Coronary artery (tissue), 2 donors: Measurements from ENCODE around the gene TAOK2.

ENCODE experiments used
- DNase-seq: peaks from one replicate; pipeline ENCODE4 v3.0.0-alpha.2; 2017; ENCODE audit warnings: low spot score
- H3K27ac ChIP-seq, 2 donors: fragments of 200-600 bp; sonication (generic); one replicate each; pipeline ENCODE4 v1.5.1; 2016 to 2019
- H3K4me3 ChIP-seq: fragments of 200-600 bp; sonication (generic); 2 replicates; pipeline ENCODE4 v1.5.1; 2016; ENCODE audit warnings: mild to moderate bottlenecking, moderate library complexity
- CTCF ChIP-seq: fragments of 200-600 bp; sonication (generic); IDR thresholded peaks from one replicate; pipeline ENCODE4 v1.5.1; 2019; ENCODE audit warnings: antibody characterized with exemption

The TAOK2 gene

GRCh38 chr16:29989111-29989858 is 15.6 kb downstream of the TAOK2 start:
- no peak overlapping the region for H3K27ac ChIP-seq
- no peak for TF ChIP-seq CTCF
- H3K4me3 ChIP-seq = no peak overlapping the region
- no peak for DNase-seq

- DNase-seq = no peak
- no peak overlapping the region for H3K4me3 ChIP-seq
- no peak for TF ChIP-seq CTCF
- no peak overlapping the region for H3K27ac ChIP-seq
These were observed 16.4 kb downstream of the TAOK2 start for GRCh38 chr16:29990034-29990433.

GRCh38 chr16:29990883-29991570 is 17.4 kb downstream of the TAOK2 start:
- TF ChIP-seq CTCF = no peak
- no peak for DNase-seq

GRCh38 chr16:29991571-29991904 is 17.9 kb downstream of the TAOK2 start:
- no peak overlapping the region for H3K4me3 ChIP-seq
- TF ChIP-seq CTCF = no peak
- no peak overlapping the region for H3K27ac ChIP-seq
- DNase-seq = no peak

More at GRCh38 chr16:29990883-29991570, 17.4 kb downstream of the TAOK2 start:
- Histone ChIP-seq H3K27ac (no peak overlapping the region), H3K4me3 (no peak overlapping the region)

- H3K4me3 ChIP-seq = no peak overlapping the region
- DNase-seq = no peak
- H3K27ac ChIP-seq = no peak overlapping the region
- no peak for TF ChIP-seq CTCF
These were observed 18.8 kb downstream of the TAOK2 start for GRCh38 chr16:29992344-29992967.

GRCh38 chr16:29993191-29993902 is 19.7 kb downstream of the TAOK2 start:
- no peak for DNase-seq
- no peak overlapping the region for H3K27ac ChIP-seq
- no peak overlapping the region for H3K4me3 ChIP-seq

More at GRCh38 chr16:29993191-29993902, 19.7 kb downstream of the TAOK2 start:
- TF ChIP-seq CTCF = no peak
